Upper lobe of left lung (tissue), 6 donors: Measurements from ENCODE around the gene GMPPB. TPM values are rescaled to one million over a fixed set of nuclear protein-coding genes. Genes with fewer than 3 reads are reported as not detected.
"Not testable (repeated sequence)": the region's sequence is repeated elsewhere in the genome, so short reads cannot be mapped to it uniquely, and the experiment has no call there.

Experiments used
- ATAC-seq, 2 donors: fragments of 200-7000 bp; cut with Tn5 transposase; one replicate each; pipeline ENCODE4 v1.9.1; 2022; ENCODE audit warnings: mild to moderate bottlenecking in 2 of 2, moderate library complexity in 2 of 2; ENCODE audit not compliant: low FRiP score in 2 of 2
- DNase-seq, 2 donors: peaks; one replicate each; pipeline ENCODE4 v3.0.0-alpha.2; 2019 to 2020
- H3K27ac ChIP-seq, 4 donors: fragments of 200-600 bp; sonication (generic); one replicate each; pipeline ENCODE4 v1.5.1; 2016 to 2019
- H3K27me3 ChIP-seq, 4 donors: fragments of 200-600 bp; sonication (generic); one replicate each; pipeline ENCODE4 v1.5.1; 2017 to 2019
- H3K36me3 ChIP-seq, 4 donors: fragments of 200-600 bp; sonication (generic); one replicate each; pipeline ENCODE4 v1.5.1; 2016 to 2019
- H3K4me1 ChIP-seq, 4 donors: fragments of 200-600 bp; sonication (generic); one replicate each; pipeline ENCODE4 v1.5.1; 2018 to 2019
- H3K4me3 ChIP-seq, 4 donors: fragments of 200-600 bp; sonication (generic); one replicate each; pipeline ENCODE4 v1.5.1; 2017 to 2019; ENCODE audit warnings: mild to moderate bottlenecking in 2 of 4, moderate library complexity in 1 of 4
- H3K9me3 ChIP-seq, 4 donors: fragments of 200-600 bp; sonication (generic); one replicate each; pipeline ENCODE4 v1.5.1; 2018 to 2019
- EP300 ChIP-seq, 4 donors: sonication (generic); formaldehyde crosslinking; IDR thresholded peaks; one replicate each; pipeline ENCODE4 v1.5.1; 2017; ENCODE audit warnings: antibody characterized with exemption in 4 of 4, control low read depth in 2 of 4
- POLR2A ChIP-seq, 4 donors: fragments of 450-650 bp; IDR thresholded peaks; one replicate each; pipeline ENCODE4 v1.5.1; 2016 to 2017; ENCODE audit warnings: antibody characterized with exemption in 4 of 4, mild to moderate bottlenecking in 2 of 4
- POLR2AphosphoS5 ChIP-seq, 2 donors: sonication (generic); formaldehyde crosslinking; IDR thresholded peaks; one replicate each; pipeline ENCODE4 v1.5.1; 2017; ENCODE audit warnings: antibody characterized with exemption in 2 of 2
- WGBS, 2 donors: methylation state at CpG; one replicate each; pipeline ENCODE4 v1.1.5; 2017 to 2018; 5-methylcytosine and 5-hydroxymethylcytosine counted together
- total RNA-seq, 6 donors: library from RNA; depleted of rRNA in 4 of 6; stranded (reverse); fragments of >200 nt in 4 of 6; gene quantifications; one replicate each; pipeline versions ENCODE4 v1.1.0 to v1.2.1, GENCODE V29; 2016 to 2021
- TF ChIP-seq, protein P1 (sequence below), 6 experiments: fragments of 450-650 bp in 4 of 6; fragments of 200-600 bp in 2 of 6; sonication (generic) in 2 of 6; IDR thresholded peaks; one replicate each; pipeline ENCODE4 v1.5.1; 2016 to 2019; ENCODE audit warnings: antibody characterized with exemption in 6 of 6
- donor health status: DM: no; HTN: no; CAD: no; lungs with moderate emphysema.
- donor health status: DM: no; HTN: yes; CAD: no; lungs with severe emphysema.

GMPPB gene
- total RNA-seq, 6 donors from 2014 or later, result 17.8 to 45.8 (median 41.3) TPM

- no peaks in the 10 kb centered on the region for H3K9me3 ChIP-seq
- no peak overlapping the region for H3K4me3 ChIP-seq
- ATAC-seq, result no peak
- no peaks in the 10 kb centered on the region for H3K27me3 ChIP-seq
- peaks cover 4 to 31% (median 19%) of the 10 kb centered on the region in 4 donors for H3K4me1 ChIP-seq
- H3K36me3 ChIP-seq, result no peaks in the 10 kb centered on the region
- 67 to 70% methylated on average over 1 of the region's 1 CpG for WGBS, 2 donors
- no peak overlapping the region for H3K27ac ChIP-seq
- DNase-seq, result no peak
- TF ChIP-seq POLR2A (IDR thresholded peaks at IDR 0.05), result no peak
- TF ChIP-seq EP300 (IDR thresholded peaks at IDR 0.05), result no peak
- no peak for TF ChIP-seq POLR2AphosphoS5 (IDR thresholded peaks at IDR 0.05)
- TF ChIP-seq, protein P1, sequence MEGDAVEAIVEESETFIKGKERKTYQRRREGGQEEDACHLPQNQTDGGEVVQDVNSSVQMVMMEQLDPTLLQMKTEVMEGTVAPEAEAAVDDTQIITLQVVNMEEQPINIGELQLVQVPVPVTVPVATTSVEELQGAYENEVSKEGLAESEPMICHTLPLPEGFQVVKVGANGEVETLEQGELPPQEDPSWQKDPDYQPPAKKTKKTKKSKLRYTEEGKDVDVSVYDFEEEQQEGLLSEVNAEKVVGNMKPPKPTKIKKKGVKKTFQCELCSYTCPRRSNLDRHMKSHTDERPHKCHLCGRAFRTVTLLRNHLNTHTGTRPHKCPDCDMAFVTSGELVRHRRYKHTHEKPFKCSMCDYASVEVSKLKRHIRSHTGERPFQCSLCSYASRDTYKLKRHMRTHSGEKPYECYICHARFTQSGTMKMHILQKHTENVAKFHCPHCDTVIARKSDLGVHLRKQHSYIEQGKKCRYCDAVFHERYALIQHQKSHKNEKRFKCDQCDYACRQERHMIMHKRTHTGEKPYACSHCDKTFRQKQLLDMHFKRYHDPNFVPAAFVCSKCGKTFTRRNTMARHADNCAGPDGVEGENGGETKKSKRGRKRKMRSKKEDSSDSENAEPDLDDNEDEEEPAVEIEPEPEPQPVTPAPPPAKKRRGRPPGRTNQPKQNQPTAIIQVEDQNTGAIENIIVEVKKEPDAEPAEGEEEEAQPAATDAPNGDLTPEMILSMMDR (IDR thresholded peaks at IDR 0.05), result no peak
Observed at GRCh38 chr3:49756036-49756435, 32.3 kb upstream of the GMPPB start.

- DNase-seq, result no peak
- peaks cover 8 to 31% (median 19%) of the 10 kb centered on the region in 4 donors for H3K4me1 ChIP-seq
- H3K27ac ChIP-seq, result no peak overlapping the region
- no peak overlapping the region for H3K4me3 ChIP-seq
- no peak for TF ChIP-seq POLR2AphosphoS5 (IDR thresholded peaks at IDR 0.05)
- no peak for TF ChIP-seq EP300 (IDR thresholded peaks at IDR 0.05)
- no peak for TF ChIP-seq POLR2A (IDR thresholded peaks at IDR 0.05)
- TF ChIP-seq, protein P1 (IDR thresholded peaks at IDR 0.05), result no peak
- 83 to 88% methylated on average over 1 of the region's 1 CpG for WGBS, 2 donors
- no peaks in the 10 kb centered on the region for H3K27me3 ChIP-seq
- no peaks in the 10 kb centered on the region for H3K36me3 ChIP-seq
- H3K9me3 ChIP-seq, result no peaks in the 10 kb centered on the region
- no peak for ATAC-seq
Observed at GRCh38 chr3:49754536-49754935, 30.8 kb upstream of the GMPPB start.

DNA sequence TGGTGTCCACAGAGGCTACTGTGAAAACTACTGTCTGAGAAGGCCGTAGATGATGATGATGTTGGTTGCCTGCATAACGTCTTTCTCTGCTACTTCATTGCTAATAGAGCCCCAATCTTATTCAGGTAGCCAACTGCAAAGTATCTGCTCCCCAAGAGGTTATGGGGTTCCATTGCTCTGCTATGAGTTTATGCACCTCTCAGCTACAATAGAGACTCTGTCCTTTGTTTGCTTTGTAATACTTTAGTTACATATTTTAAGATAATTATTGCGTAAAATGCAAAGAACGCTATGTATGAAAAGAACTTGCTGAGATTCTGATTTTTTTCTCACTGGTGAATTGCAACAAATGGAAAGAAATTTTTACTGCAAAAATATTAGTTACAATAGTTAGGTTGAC is 27.8 kb upstream of the GMPPB start:
- H3K4me1 ChIP-seq, result peaks cover 3 to 27% (median 15%) of the 10 kb centered on the region in 4 donors
- no peaks in the 10 kb centered on the region for H3K9me3 ChIP-seq
- ATAC-seq (no peak), DNase-seq (no peak)
- 76 to 81% methylated on average over 4 of the region's 4 CpGs for WGBS, 2 donors
- no peak overlapping the region for H3K4me3 ChIP-seq
- TF ChIP-seq POLR2A (IDR thresholded peaks at IDR 0.05), result no peak
- TF ChIP-seq, protein P1 (IDR thresholded peaks at IDR 0.05), result no peak
- TF ChIP-seq EP300 (IDR thresholded peaks at IDR 0.05), result no peak
- TF ChIP-seq POLR2AphosphoS5 (IDR thresholded peaks at IDR 0.05), result no peak
- peaks cover 0 to 23% (median 8%) of the 10 kb centered on the region in 4 donors for H3K36me3 ChIP-seq
- peak overlapping the region in 1 of 4 donors; percentile 44 for H3K27ac ChIP-seq
- H3K27me3 ChIP-seq, result no peaks in the 10 kb centered on the region

DNA sequence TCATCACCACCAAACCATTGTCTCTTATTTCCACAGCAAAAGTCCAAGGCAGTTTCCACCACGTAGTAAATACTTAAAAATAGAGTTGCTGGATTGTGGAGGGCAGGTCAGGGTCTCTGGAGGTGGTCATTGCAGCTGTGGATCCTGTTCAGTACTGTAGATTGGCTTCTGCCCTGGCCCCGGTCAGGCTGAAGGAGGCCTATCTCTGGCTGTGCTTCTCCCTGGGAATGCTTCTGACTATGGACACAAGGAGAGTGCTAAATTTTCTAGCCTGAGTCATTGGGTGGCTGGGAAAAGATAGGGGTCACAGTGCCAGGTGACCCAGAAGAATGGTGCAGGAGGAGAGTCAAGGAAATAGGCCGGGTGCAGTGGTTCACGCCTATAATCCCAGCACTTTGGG is 26.3 kb upstream of the GMPPB start:
- DNase-seq (no peak), ATAC-seq (no peak)
- Histone ChIP-seq H3K4me1 (peaks cover 0 to 27% (median 11%) of the 10 kb centered on the region in 4 donors), H3K27me3 (no peaks in the 10 kb centered on the region), H3K27ac (peak overlapping the region in 1 of 4 donors; percentile 50), H3K9me3 (no peaks in the 10 kb centered on the region), H3K36me3 (peaks cover 0 to 31% (median 10%) of the 10 kb centered on the region in 4 donors), H3K4me3 (no peak overlapping the region)
- TF ChIP-seq POLR2AphosphoS5 (IDR thresholded peaks at IDR 0.05) (no peak), POLR2A (IDR thresholded peaks at IDR 0.05) (no peak), EP300 (IDR thresholded peaks at IDR 0.05) (no peak)
- TF ChIP-seq, protein P1 (IDR thresholded peaks at IDR 0.05), result no peak
- 83 to 95% methylated on average over 4 of the region's 4 CpGs for WGBS, 2 donors

- ATAC-seq, H3K4me3 ChIP-seq, H3K9me3 ChIP-seq, DNase-seq, H3K27me3 ChIP-seq, H3K27ac ChIP-seq: not testable (repeated sequence)
- H3K36me3 ChIP-seq, result peaks cover 0 to 42% (median 10%) of the 10 kb centered on the region in 4 donors
- peaks cover 0 to 20% (median 10%) of the 10 kb centered on the region in 4 donors for H3K4me1 ChIP-seq
- 89 to 100% methylated on average over 5 of the region's 5 CpGs for WGBS, 2 donors
Observed at GRCh38 chr3:49748874-49749273, 25.1 kb upstream of the GMPPB start.
